H1 (cell line): Measurements from ENCODE around the gene MYO18A. TPM values are rescaled to one million over a fixed set of nuclear protein-coding genes. Genes with fewer than 3 reads are reported as not detected.

Source experiments
- ATF3 ChIP-seq: IDR thresholded peaks from 2 replicates; pipeline ENCODE4 v1.6.1; 2011; ENCODE audit warnings: low read depth, mild to moderate bottlenecking, low read length; ENCODE audit not compliant: insufficient read depth
- BCL11A ChIP-seq, 2 experiments: IDR thresholded peaks; one replicate each; pipeline ENCODE4 v1.6.1; 2011; ENCODE audit warnings: low read depth in 2 of 2, low read length in 2 of 2, mild to moderate bottlenecking in 2 of 2
- FOSL1 ChIP-seq: IDR thresholded peaks from 2 replicates; pipeline ENCODE4 v1.6.1; 2011; ENCODE audit warnings: mild to moderate bottlenecking, low read depth, low read length, moderate library complexity; ENCODE audit not compliant: insufficient read depth
- GTF2F1 ChIP-seq: IDR thresholded peaks from 2 replicates; pipeline ENCODE4 v1.6.1; 2012; ENCODE audit warnings: low read depth, low read length, improper control_type of control experiment, borderline replicate concordance
- KDM4A ChIP-seq: IDR thresholded peaks from one replicate; pipeline ENCODE4 v1.7.1; 2012; ENCODE audit warnings: low read depth, mild to moderate bottlenecking, moderate library complexity, low read length, inconsistent platforms; ENCODE audit not compliant: severe bottlenecking
- PHF8 ChIP-seq: fragments of 200-600 bp; sonication (generic); conservative IDR thresholded peaks from 2 replicates; pipeline ENCODE4 v1.7.1; 2012; ENCODE audit warnings: low read depth, mild to moderate bottlenecking, inconsistent platforms, low read length, moderate library complexity
- RXRA ChIP-seq: IDR thresholded peaks from 2 replicates; pipeline ENCODE4 v1.6.1; 2011; ENCODE audit warnings: low read depth, mild to moderate bottlenecking, low read length, moderate library complexity; ENCODE audit not compliant: insufficient read depth
- SIRT6 ChIP-seq: IDR thresholded peaks from one replicate; pipeline ENCODE4 v1.7.1; 2012; ENCODE audit warnings: low read length, inconsistent platforms
- polyA plus RNA-seq, 7 experiments: library from polyadenylated mRNA; depleted of rRNA in 3 of 7; stranded (reverse) in 5 of 7; unstranded in 2 of 7; fragments of >200 nt in 5 of 7; fragments of 200-250 nt in 2 of 7; gene quantifications; 1 replicate in 5 of 7; 2 replicates in 1 of 7; 4 replicates in 1 of 7; pipeline versions ENCODE4 v1.2.1 to v1.2.3, GENCODE V29; 2011 to 2013; ENCODE audit warnings: missing spikeins in 2 of 7, mixed read lengths in 2 of 7
- total RNA-seq: library from RNA; stranded (reverse); fragmentation: NEBNext Ultra II Directional; extraction: Animal tissue kit (Norgen Biotek cat#: 25700); gene quantifications from 2 replicates; pipeline ENCODE4 v1.2.1, GENCODE V29; 2021

The MYO18A gene
- total and polyA plus RNA-seq, 2 of the 8 experiments (the other 6 are each of a cell fraction or from before 2014, with no cell fraction given) = 7.6 to 43.8 TPM

DNA sequence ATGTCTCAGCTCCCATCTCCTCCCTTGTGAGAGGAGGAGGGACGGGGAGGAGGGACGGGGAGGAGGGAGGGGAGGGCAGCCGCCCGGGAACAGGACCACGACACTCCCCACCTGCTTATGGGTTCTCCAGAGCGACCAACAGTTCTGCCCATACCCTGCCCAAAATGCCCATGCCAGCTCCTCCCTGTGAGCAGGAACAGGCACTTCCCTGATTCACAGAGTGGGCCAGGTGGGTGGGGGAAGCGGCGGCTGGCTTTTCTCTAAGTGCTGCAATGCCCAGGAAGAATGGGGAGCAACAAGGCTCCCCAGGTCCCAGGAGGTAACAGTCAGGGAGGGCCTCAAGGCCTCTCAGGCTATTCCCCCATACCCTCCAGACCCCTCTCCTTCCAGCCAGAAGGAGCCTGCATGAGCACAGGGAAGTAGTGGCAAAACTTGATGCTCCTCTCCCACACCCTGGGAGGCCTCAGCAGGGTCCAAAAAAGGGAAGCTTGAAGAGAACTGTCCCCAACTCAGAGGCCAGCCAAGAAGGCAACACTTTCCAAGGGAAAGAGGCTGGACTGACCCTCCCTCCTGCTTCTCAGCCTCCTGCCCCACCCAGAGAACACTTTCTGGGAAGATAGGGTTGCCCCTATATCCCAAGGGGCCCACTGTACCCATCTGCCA is 53.8 kb downstream of the MYO18A start (continued):
- TF ChIP-seq GTF2F1 (no peak), KDM4A (no peak), SIRT6 (no peak), FOSL1 (no peak), PHF8 (no peak), BCL11A (IDR thresholded peaks at IDR 0.05; ENCODE audit: low read depth in 2 of 2, low read length in 2 of 2) (no peak), RXRA (no peak), ATF3 (no peak)
